HL-60 (cell line): Measurements from ENCODE around the gene CNIH3.

Source experiments
- POLR2AphosphoS5 ChIP-seq: IDR thresholded peaks from 2 replicates; pipeline ENCODE4 v1.6.1; 2012; ENCODE audit warnings: low read depth
- TF ChIP-seq, protein P1 (sequence below): IDR thresholded peaks from one replicate; pipeline ENCODE4 v1.5.1; 2011; ENCODE audit warnings: low read length, control low read depth, inconsistent platforms; ENCODE audit not compliant: insufficient read depth
- TF ChIP-seq, protein P2 (sequence below): IDR thresholded peaks from 2 replicates; pipeline ENCODE4 v1.6.1; 2012; ENCODE audit warnings: low read depth; ENCODE audit not compliant: insufficient replicate concordance

DNA sequence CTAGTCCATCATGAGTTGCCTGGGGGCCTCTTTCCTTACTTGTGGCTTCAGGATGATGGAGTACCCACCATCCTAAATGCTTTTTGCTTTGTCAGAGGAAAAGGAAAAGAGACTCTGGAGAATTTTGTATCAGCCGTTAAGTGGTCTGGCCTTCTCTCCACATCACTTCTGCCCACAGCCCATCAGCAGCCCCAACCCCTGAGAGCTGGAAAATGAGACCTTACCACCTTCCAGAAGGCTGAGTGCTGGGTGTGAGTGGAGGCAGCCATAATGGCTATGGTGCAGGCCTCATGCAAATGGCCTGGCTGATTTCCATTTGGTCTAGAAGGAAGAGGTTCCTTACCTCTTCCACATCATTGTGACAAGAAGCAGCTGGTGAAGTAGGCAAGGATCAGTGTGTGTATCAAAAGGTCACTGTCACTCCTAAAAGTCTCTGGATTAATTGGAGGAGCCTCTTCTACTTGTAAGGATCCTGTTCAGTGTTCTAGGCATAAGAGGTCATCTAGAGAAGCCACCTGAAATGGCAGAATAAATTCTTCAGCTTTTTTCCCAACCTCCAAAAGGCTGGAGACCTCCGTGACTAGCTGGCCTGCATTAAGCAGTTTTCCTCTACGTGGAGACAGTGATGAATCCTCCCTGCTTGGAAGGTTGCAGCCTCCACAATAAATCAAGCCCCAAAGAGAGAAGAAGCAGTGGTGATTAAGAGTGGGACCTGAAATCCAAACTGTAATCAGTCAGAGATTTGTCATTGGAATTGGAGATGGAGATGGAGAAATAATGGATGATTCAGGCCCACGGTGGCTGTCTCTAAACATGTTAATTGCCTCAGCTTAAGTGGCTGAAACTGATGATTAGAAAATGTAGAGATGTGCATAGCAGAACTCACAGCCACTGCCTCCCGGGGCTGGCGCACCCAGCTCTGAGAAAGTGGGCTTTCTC lies 111.5 kb downstream of the CNIH3 start:
- no peak for TF ChIP-seq POLR2AphosphoS5
- TF ChIP-seq, protein P1, sequence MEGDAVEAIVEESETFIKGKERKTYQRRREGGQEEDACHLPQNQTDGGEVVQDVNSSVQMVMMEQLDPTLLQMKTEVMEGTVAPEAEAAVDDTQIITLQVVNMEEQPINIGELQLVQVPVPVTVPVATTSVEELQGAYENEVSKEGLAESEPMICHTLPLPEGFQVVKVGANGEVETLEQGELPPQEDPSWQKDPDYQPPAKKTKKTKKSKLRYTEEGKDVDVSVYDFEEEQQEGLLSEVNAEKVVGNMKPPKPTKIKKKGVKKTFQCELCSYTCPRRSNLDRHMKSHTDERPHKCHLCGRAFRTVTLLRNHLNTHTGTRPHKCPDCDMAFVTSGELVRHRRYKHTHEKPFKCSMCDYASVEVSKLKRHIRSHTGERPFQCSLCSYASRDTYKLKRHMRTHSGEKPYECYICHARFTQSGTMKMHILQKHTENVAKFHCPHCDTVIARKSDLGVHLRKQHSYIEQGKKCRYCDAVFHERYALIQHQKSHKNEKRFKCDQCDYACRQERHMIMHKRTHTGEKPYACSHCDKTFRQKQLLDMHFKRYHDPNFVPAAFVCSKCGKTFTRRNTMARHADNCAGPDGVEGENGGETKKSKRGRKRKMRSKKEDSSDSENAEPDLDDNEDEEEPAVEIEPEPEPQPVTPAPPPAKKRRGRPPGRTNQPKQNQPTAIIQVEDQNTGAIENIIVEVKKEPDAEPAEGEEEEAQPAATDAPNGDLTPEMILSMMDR: no peak
- TF ChIP-seq, protein P2, sequence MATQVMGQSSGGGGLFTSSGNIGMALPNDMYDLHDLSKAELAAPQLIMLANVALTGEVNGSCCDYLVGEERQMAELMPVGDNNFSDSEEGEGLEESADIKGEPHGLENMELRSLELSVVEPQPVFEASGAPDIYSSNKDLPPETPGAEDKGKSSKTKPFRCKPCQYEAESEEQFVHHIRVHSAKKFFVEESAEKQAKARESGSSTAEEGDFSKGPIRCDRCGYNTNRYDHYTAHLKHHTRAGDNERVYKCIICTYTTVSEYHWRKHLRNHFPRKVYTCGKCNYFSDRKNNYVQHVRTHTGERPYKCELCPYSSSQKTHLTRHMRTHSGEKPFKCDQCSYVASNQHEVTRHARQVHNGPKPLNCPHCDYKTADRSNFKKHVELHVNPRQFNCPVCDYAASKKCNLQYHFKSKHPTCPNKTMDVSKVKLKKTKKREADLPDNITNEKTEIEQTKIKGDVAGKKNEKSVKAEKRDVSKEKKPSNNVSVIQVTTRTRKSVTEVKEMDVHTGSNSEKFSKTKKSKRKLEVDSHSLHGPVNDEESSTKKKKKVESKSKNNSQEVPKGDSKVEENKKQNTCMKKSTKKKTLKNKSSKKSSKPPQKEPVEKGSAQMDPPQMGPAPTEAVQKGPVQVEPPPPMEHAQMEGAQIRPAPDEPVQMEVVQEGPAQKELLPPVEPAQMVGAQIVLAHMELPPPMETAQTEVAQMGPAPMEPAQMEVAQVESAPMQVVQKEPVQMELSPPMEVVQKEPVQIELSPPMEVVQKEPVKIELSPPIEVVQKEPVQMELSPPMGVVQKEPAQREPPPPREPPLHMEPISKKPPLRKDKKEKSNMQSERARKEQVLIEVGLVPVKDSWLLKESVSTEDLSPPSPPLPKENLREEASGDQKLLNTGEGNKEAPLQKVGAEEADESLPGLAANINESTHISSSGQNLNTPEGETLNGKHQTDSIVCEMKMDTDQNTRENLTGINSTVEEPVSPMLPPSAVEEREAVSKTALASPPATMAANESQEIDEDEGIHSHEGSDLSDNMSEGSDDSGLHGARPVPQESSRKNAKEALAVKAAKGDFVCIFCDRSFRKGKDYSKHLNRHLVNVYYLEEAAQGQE: no peak
